Measurements from ENCODE around the gene DDAH2. TPM values are rescaled to one million over a fixed set of nuclear protein-coding genes. Genes with fewer than 3 reads are reported as not detected.

DDAH2 gene
- total RNA-seq, 2 donors from 2014 or later = 92.1 to 98.7 TPM

- no peaks in the 10 kb centered on the region for H3K36me3 ChIP-seq
- no peak overlapping the region for H3K4me3 ChIP-seq
- no peak overlapping the region for H3K27ac ChIP-seq
- H3K9ac ChIP-seq (ENCODE audit: low read depth in 2 of 2, low read length in 2 of 2) = no peak overlapping the region
- no peaks in the 10 kb centered on the region for H3K9me3 ChIP-seq
- no peak for TF ChIP-seq CTCF (IDR thresholded peaks at IDR 0.05)
- H3K27me3 ChIP-seq = no peaks in the 10 kb centered on the region
- H3K4me1 ChIP-seq = no peaks in the 10 kb centered on the region
- intact Hi-C loops (cut with DNase I) = no loop called here
- no peak for DNase-seq
Observed at GRCh38 chr6:31758281-31758680, 29.2 kb upstream of the DDAH2 start.

- Histone ChIP-seq H3K27ac (no peak overlapping the region), H3K4me3 (no peak overlapping the region), H3K4me1 (no peaks in the 10 kb centered on the region), H3K9ac (ENCODE audit: low read depth in 2 of 2, low read length in 2 of 2) (no peak overlapping the region), H3K36me3 (no peaks in the 10 kb centered on the region), H3K27me3 (no peaks in the 10 kb centered on the region), H3K9me3 (no peaks in the 10 kb centered on the region)
- no peak for TF ChIP-seq CTCF (IDR thresholded peaks at IDR 0.05)
- DNase-seq = no peak
- intact Hi-C loops (cut with DNase I) = no loop called here
Observed at GRCh38 chr6:31752739-31753319, 23.7 kb upstream of the DDAH2 start.

GRCh38 chr6:31750411-31751022 lies 21.4 kb upstream of the DDAH2 start:
- no peak overlapping the region for H3K27ac ChIP-seq

GRCh38 chr6:31749301-31750036 lies 20.4 kb upstream of the DDAH2 start:
- no peak overlapping the region for H3K9ac ChIP-seq (ENCODE audit: low read depth in 2 of 2, low read length in 2 of 2)
- DNase-seq = no peak
- no peaks in the 10 kb centered on the region for H3K9me3 ChIP-seq
- no peak for TF ChIP-seq CTCF (IDR thresholded peaks at IDR 0.05)
- H3K36me3 ChIP-seq = no peaks in the 10 kb centered on the region
- intact Hi-C loops (cut with DNase I) = no loop called here
- no peak overlapping the region for H3K4me3 ChIP-seq
- H3K27me3 ChIP-seq = no peaks in the 10 kb centered on the region
- no peak overlapping the region for H3K27ac ChIP-seq
- no peaks in the 10 kb centered on the region for H3K4me1 ChIP-seq

More at GRCh38 chr6:31750411-31751022, 21.4 kb upstream of the DDAH2 start:
- no peak for DNase-seq
- H3K4me1 ChIP-seq = no peaks in the 10 kb centered on the region
- no peak overlapping the region for H3K4me3 ChIP-seq
- intact Hi-C loops (cut with DNase I) = no loop called here
- TF ChIP-seq CTCF (IDR thresholded peaks at IDR 0.05) = no peak
- H3K27me3 ChIP-seq = no peaks in the 10 kb centered on the region
- no peaks in the 10 kb centered on the region for H3K9me3 ChIP-seq
- H3K9ac ChIP-seq (ENCODE audit: low read depth in 2 of 2, low read length in 2 of 2) = no peak overlapping the region
- no peaks in the 10 kb centered on the region for H3K36me3 ChIP-seq

GRCh38 chr6:31744422-31744821 lies 15.3 kb upstream of the DDAH2 start:
- intact Hi-C loops (cut with DNase I) = no loop called here

More at GRCh38 chr6:31744422-31744821, 15.3 kb upstream of the DDAH2 start:
- TF ChIP-seq CTCF (IDR thresholded peaks at IDR 0.05) = no peak
- Histone ChIP-seq H3K9me3 (no peaks in the 10 kb centered on the region), H3K4me3 (no peak overlapping the region), H3K36me3 (no peaks in the 10 kb centered on the region), H3K27ac (no peak overlapping the region), H3K27me3 (no peaks in the 10 kb centered on the region), H3K9ac (ENCODE audit: low read depth in 2 of 2, low read length in 2 of 2) (no peak overlapping the region), H3K4me1 (no peaks in the 10 kb centered on the region)
- no peak for DNase-seq

Measured in colonic mucosa (tissue), 4 donors.